HCT116 (cell line): ENCODE measurements around the gene PSMA7. TPM values are rescaled to one million over a fixed set of nuclear protein-coding genes. Genes with fewer than 3 reads are reported as not detected.

Experiments used
- ATAC-seq: fragments of 200-7000 bp; cut with Tn5 transposase; 2 replicates; pipeline ENCODE4 v1.9.1; 2020; ENCODE audit warnings: mild to moderate bottlenecking, moderate library complexity
- BruUV-seq: library from RNA; stranded (reverse); fragments of 400-500 nt; replicated peaks from 2 replicates; lab custom pipeline; 2021; lab: Mats Ljungman, UMichigan
- CTCF ChIA-PET: fragments of 300-600 bp; sonication (Branson Sonifier 250); formaldehyde crosslinking; loops from one replicate; lab custom pipeline; 2021; ENCODE audit warnings: antibody characterized with exemption; lab: Charles Lee
- POLR2A ChIA-PET: fragments of 300-600, 350-600 bp; sonication (Branson Sonifier 250); formaldehyde crosslinking; loops from one replicate; lab custom pipeline; 2021; ENCODE audit warnings: antibody characterized with exemption; lab: Charles Lee
- RAD21 ChIA-PET, 2 experiments: fragments of 300-600 bp; sonication (Branson Sonifier 250); formaldehyde crosslinking; loops; one replicate each; lab custom pipeline; 2023; ENCODE audit warnings: low total read pairs in 2 of 2; ENCODE audit not compliant: uncharacterized antibody in 2 of 2, unreplicated experiment in 2 of 2, low non-redundant PET in 1 of 2; lab: Charles Lee
- DNase-seq: peaks from one replicate; pipeline ENCODE4 v3.0.0-alpha.2; 2010; ENCODE audit warnings: low read depth, low spot score
- H2AFZ ChIP-seq: fragments of 200-600 bp; shearing (Covaris generic), sonication (generic); 2 replicates; pipeline ENCODE4 v1.6.1; 2017; ENCODE audit warnings: low read depth, mixed run types, mixed read lengths, antibody characterized with exemption, low read length; ENCODE audit not compliant: poor library complexity, severe bottlenecking
- H3K27ac ChIP-seq: 2 replicates; pipeline ENCODE4 v1.5.1; 2012; ENCODE audit warnings: low read depth, low read length
- H3K27me3 ChIP-seq: fragments of 200-600 bp; sonication (generic); 2 replicates; pipeline ENCODE4 v1.6.1; 2016; ENCODE audit warnings: mixed run types, low read length, mixed read lengths; ENCODE audit not compliant: insufficient read depth
- H3K36me3 ChIP-seq, 2 experiments: fragments of 200-500 bp in 1 of 2; fragments of 200-600 bp in 1 of 2; sonication (Bioruptor generic) in 1 of 2; sonication (generic) in 1 of 2; 2 replicates each; pipeline versions ENCODE4 v1.5.1 to v1.6.1; 2014 to 2016; ENCODE audit warnings: low read length in 2 of 2, inconsistent platforms in 1 of 2, mixed read lengths in 1 of 2, mixed run types in 1 of 2; ENCODE audit not compliant: insufficient read depth in 2 of 2, control insufficient read depth in 1 of 2
- H3K4me1 ChIP-seq, 2 experiments: fragments of 200-600 bp in 1 of 2; sonication (generic) in 1 of 2; 2 replicates each; pipeline versions ENCODE4 v1.5.1 to v1.6.1; 2012 to 2017; ENCODE audit warnings: low read length in 2 of 2, inconsistent platforms in 1 of 2, mild to moderate bottlenecking in 1 of 2, mixed read lengths in 1 of 2, mixed run types in 1 of 2, moderate library complexity in 1 of 2; ENCODE audit not compliant: insufficient read depth in 2 of 2, control insufficient read depth in 1 of 2
- H3K4me2 ChIP-seq: fragments of 200-600 bp; sonication (generic); 2 replicates; pipeline ENCODE4 v1.6.1; 2017; ENCODE audit warnings: mixed run types, low read length, mixed read lengths
- H3K4me3 ChIP-seq, 2 experiments: fragments of 200-600 bp in 1 of 2; sonication (generic) in 1 of 2; replicated peaks in 1 of 2; 2 replicates each; pipeline ENCODE4 v1.5.1; 2011 to 2016; ENCODE audit warnings: low read length in 2 of 2, control low read depth in 1 of 2, low read depth in 1 of 2, mild to moderate bottlenecking in 1 of 2, mixed read lengths in 1 of 2, mixed run types in 1 of 2
- H3K79me2 ChIP-seq: fragments of 200-600 bp; sonication (generic); 2 replicates; pipeline ENCODE4 v1.6.1; 2017; ENCODE audit warnings: mild to moderate bottlenecking, mixed run types, low read length, moderate library complexity, mixed read lengths; ENCODE audit not compliant: insufficient read depth
- H3K9ac ChIP-seq: fragments of 200-600 bp; sonication (generic); 2 replicates; pipeline ENCODE4 v1.6.1; 2016; ENCODE audit warnings: low read length, mixed read lengths
- H3K9me2 ChIP-seq: fragments of 200-600 bp; sonication (generic), shearing (Covaris generic); 2 replicates; pipeline ENCODE4 v1.6.1; 2017; ENCODE audit warnings: mixed run types, mild to moderate bottlenecking, moderate library complexity; ENCODE audit not compliant: insufficient read depth
- H3K9me3 ChIP-seq, 2 experiments: fragments of 200-500 bp in 1 of 2; fragments of 200-600 bp in 1 of 2; sonication (Bioruptor generic) in 1 of 2; sonication (generic) in 1 of 2; 2 replicates each; pipeline ENCODE4 v1.6.1; 2014 to 2017; ENCODE audit warnings: low read length in 2 of 2, mixed read lengths in 2 of 2, inconsistent platforms in 1 of 2, low read depth in 1 of 2, mild to moderate bottlenecking in 1 of 2, mixed run types in 1 of 2, moderate library complexity in 1 of 2; ENCODE audit not compliant: control insufficient read depth in 1 of 2, insufficient read depth in 1 of 2
- H4K20me1 ChIP-seq: fragments of 200-600 bp; sonication (generic), shearing (Covaris generic); 2 replicates; pipeline ENCODE4 v1.6.1; 2017; ENCODE audit warnings: mixed run types, mild to moderate bottlenecking, moderate library complexity; ENCODE audit not compliant: insufficient read depth
- ATF3 ChIP-seq: IDR thresholded peaks from 2 replicates; pipeline ENCODE4 v1.6.1; 2012
- CBX3 ChIP-seq: IDR thresholded peaks from 2 replicates; pipeline ENCODE4 v1.6.1; 2012; ENCODE audit warnings: low read depth
- CTCF ChIP-seq, 3 experiments: fragments of 200-600 bp in 1 of 3; sonication (generic) in 1 of 3; IDR thresholded peaks in 2 of 3; conservative IDR thresholded peaks in 1 of 3; 2 replicates each; pipeline ENCODE4 v1.5.1; 2012 to 2017; ENCODE audit warnings: low read depth in 2 of 3, low read length in 2 of 3, antibody characterized with exemption in 1 of 3, borderline replicate concordance in 1 of 3, control low read depth in 1 of 3, mild to moderate bottlenecking in 1 of 3, mixed read lengths in 1 of 3, mixed run types in 1 of 3, moderate library complexity in 1 of 3; ENCODE audit not compliant: insufficient read depth in 1 of 3
- EGR1 ChIP-seq: IDR thresholded peaks from 2 replicates; pipeline ENCODE4 v1.6.1; 2012; ENCODE audit warnings: low read depth
- ELF1 ChIP-seq: IDR thresholded peaks from 2 replicates; pipeline ENCODE4 v1.6.1; 2012; ENCODE audit warnings: low read depth, borderline replicate concordance
- EZH2 ChIP-seq: fragments of 200-600 bp; sonication (generic); IDR thresholded peaks from 2 replicates; pipeline ENCODE4 v1.6.1; 2017; ENCODE audit warnings: antibody characterized with exemption, mixed run types
- REST ChIP-seq: IDR thresholded peaks from 2 replicates; pipeline ENCODE4 v1.6.1; 2012; ENCODE audit warnings: low read depth
- SP1 ChIP-seq: IDR thresholded peaks from 2 replicates; pipeline ENCODE4 v1.6.1; 2012; ENCODE audit warnings: low read depth
- SRF ChIP-seq: IDR thresholded peaks from 2 replicates; pipeline ENCODE4 v1.6.1; 2012; ENCODE audit warnings: low read depth
- ZBTB33 ChIP-seq: IDR thresholded peaks from 2 replicates; pipeline ENCODE4 v1.6.1; 2011; ENCODE audit warnings: mild to moderate bottlenecking, low read length, moderate library complexity; ENCODE audit not compliant: insufficient replicate concordance; ENCODE audit errors: extremely low read depth
- ZFX ChIP-seq: fragments of 450-650 bp; IDR thresholded peaks from 2 replicates; pipeline ENCODE4 v1.6.1; 2017
- ZNF274 ChIP-seq: fragments of 200-500 bp; sonication (Bioruptor generic); IDR thresholded peaks from 2 replicates; pipeline ENCODE4 v1.6.1; 2014; ENCODE audit warnings: mild to moderate bottlenecking, low read depth, low read length, inconsistent platforms
- intact Hi-C: fragments of 100-400 bp; cut with micrococcal nuclease; formaldehyde crosslinking; loops from 2 replicates; pipeline ENCODE4 v1.10.0; 2022
- total RNA-seq: library from RNA; stranded (reverse); gene quantifications from one replicate; pipeline ENCODE4 v1.2.1, GENCODE V29; 2021; ENCODE audit not compliant: unreplicated experiment
- TF ChIP-seq, protein P1 (sequence below): IDR thresholded peaks from 2 replicates; pipeline ENCODE4 v1.6.1; 2012

Gene PSMA7
- total RNA-seq, 1 experiment from 2014 or later, result 364 TPM

- Histone ChIP-seq H3K9me3 (no peaks in the 10 kb centered on the region), H3K9ac (no peak overlapping the region), H3K36me3 (no peaks in the 10 kb centered on the region), H3K9me2 (no peaks in the 10 kb centered on the region), H3K27ac (no peak overlapping the region), H3K4me3 (no peak overlapping the region), H3K79me2 (peaks cover 6% of the 10 kb centered on the region), H3K4me2 (no peak overlapping the region), H4K20me1 (no peaks in the 10 kb centered on the region; the same call in 1 of the 2 replicates), H3K4me1 (peaks cover 8 to 21% of the 10 kb centered on the region in 2 experiments), H2AFZ (no peak overlapping the region), H3K27me3 (no peaks in the 10 kb centered on the region)
- ChIA-PET POLR2A (no interaction called here), RAD21 (no interaction called here), CTCF (no interaction called here)
- DNase-seq (no peak), ATAC-seq (no peak)
- no TSS peak for BruUV-seq
- TF ChIP-seq CTCF (IDR thresholded peaks at IDR 0.05 in 2 of 3, conservative IDR thresholded peaks at IDR 0.05 in 1 of 3; ENCODE audit: borderline replicate concordance in 1 of 3, insufficient read depth in 1 of 3, low read depth in 2 of 3, low read length in 2 of 3) (no peak), SP1 (no peak), ZFX (no peak), ATF3 (no peak), EZH2 (no peak), SRF (no peak), ZNF274 (no peak), CBX3 (no peak), ZBTB33 (no peak), EGR1 (no peak), REST (no peak), ELF1 (no peak)
- TF ChIP-seq, protein P1, sequence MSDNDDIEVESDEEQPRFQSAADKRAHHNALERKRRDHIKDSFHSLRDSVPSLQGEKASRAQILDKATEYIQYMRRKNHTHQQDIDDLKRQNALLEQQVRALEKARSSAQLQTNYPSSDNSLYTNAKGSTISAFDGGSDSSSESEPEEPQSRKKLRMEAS, result no peak
- intact Hi-C loops, result no loop called here
These were observed 24.8 kb downstream of the PSMA7 start for GRCh38 chr20:62118113-62119043.
